H1 (cell line): ENCODE data around the gene CHD5. TPM values are rescaled to one million over a fixed set of nuclear protein-coding genes. Genes with fewer than 3 reads are reported as not detected.

Source experiments
- CTCF ChIA-PET: fragments of 300-600 bp; sonication (Branson Sonifier 250); formaldehyde crosslinking; loops from one replicate; lab custom pipeline; 2021; ENCODE audit not compliant: partially characterized antibody; lab: Charles Lee
- POLR2A ChIA-PET: fragments of 300-600 bp; sonication (Branson Sonifier 250); formaldehyde crosslinking; loops from one replicate; lab custom pipeline; 2021; ENCODE audit warnings: inconsistent platforms; ENCODE audit not compliant: partially characterized antibody; lab: Charles Lee
- DNase-seq, 2 experiments: peaks; one replicate each; pipeline versions ENCODE4 v3.0.0 to v3.0.0-alpha.2; 2010 to 2022; ENCODE audit warnings: low spot score in 2 of 2, low read depth in 1 of 2, mixed read lengths in 1 of 2
- FAIRE-seq: peaks from 2 replicates; lab custom pipeline; 2011; peaks lifted over from hg19 to GRCh38; lab: Jason Lieb, UNC
- H2AFZ ChIP-seq: 2 replicates; pipeline ENCODE4 v1.8.1; 2012; ENCODE audit warnings: low read length, inconsistent platforms
- H2AK5ac ChIP-seq: 2 replicates; pipeline ENCODE4 v1.6.1; 2013; ENCODE audit warnings: low read depth, low read length
- H2BK120ac ChIP-seq: replicated peaks from 2 replicates; pipeline ENCODE3; 2013; ENCODE audit warnings: low read depth, low read length, inconsistent platforms
- H2BK12ac ChIP-seq: 2 replicates; pipeline ENCODE4 v1.6.1; 2013; ENCODE audit warnings: low read depth, low read length
- H2BK15ac ChIP-seq: 2 replicates; pipeline ENCODE4 v1.6.1; 2013; ENCODE audit warnings: low read length
- H2BK20ac ChIP-seq: 2 replicates; pipeline ENCODE4 v1.6.1; 2013; ENCODE audit warnings: low read length
- H2BK5ac ChIP-seq: 2 replicates; pipeline ENCODE4 v1.6.1; 2013; ENCODE audit warnings: low read depth, low read length
- H3K14ac ChIP-seq: 2 replicates; pipeline ENCODE4 v1.6.1; 2013; ENCODE audit warnings: inconsistent platforms; ENCODE audit not compliant: insufficient read length
- H3K18ac ChIP-seq: 2 replicates; pipeline ENCODE4 v1.6.1; 2013; ENCODE audit warnings: low read length; ENCODE audit errors: extremely low read depth
- H3K23ac ChIP-seq: 2 replicates; pipeline ENCODE4 v1.6.1; 2013; ENCODE audit warnings: inconsistent platforms; ENCODE audit not compliant: insufficient read length
- H3K23me2 ChIP-seq: 2 replicates; pipeline ENCODE4 v1.6.1; 2013; ENCODE audit warnings: low read depth, low read length
- H3K27ac ChIP-seq: 2 replicates; pipeline ENCODE4 v1.6.1; 2011; ENCODE audit warnings: low read depth, low read length, inconsistent platforms
- H3K27me3 ChIP-seq, 4 experiments: replicated peaks in 1 of 4; 1 replicate in 1 of 4; 2 replicates in 3 of 4; pipeline versions ENCODE4 v1.6.1 to v1.8.1; 2011 to 2013; ENCODE audit warnings: low read length in 3 of 4, mild to moderate bottlenecking in 3 of 4, inconsistent platforms in 2 of 4, mixed read lengths in 2 of 4, moderate library complexity in 1 of 4; ENCODE audit not compliant: control insufficient read depth in 3 of 4, insufficient read depth in 3 of 4; ENCODE audit errors: extremely low read depth in 1 of 4
- H3K36me3 ChIP-seq, 4 experiments: 2 replicates each; pipeline versions ENCODE4 v1.6.1 to v1.8.1; 2011 to 2013; ENCODE audit warnings: mild to moderate bottlenecking in 4 of 4, low read length in 3 of 4, moderate library complexity in 2 of 4, control low read depth in 1 of 4, inconsistent platforms in 1 of 4; ENCODE audit not compliant: insufficient read depth in 4 of 4, control insufficient read depth in 2 of 4
- H3K4ac ChIP-seq: replicated peaks from 2 replicates; pipeline ENCODE3; 2013; ENCODE audit warnings: low read length, low read depth, mixed read lengths, inconsistent platforms; ENCODE audit not compliant: insufficient read length
- H3K4me1 ChIP-seq, 4 experiments: replicated peaks in 1 of 4; 1 replicate in 1 of 4; 2 replicates in 3 of 4; pipeline versions ENCODE4 v1.6.1 to v1.8.1; 2011 to 2013; ENCODE audit warnings: low read length in 3 of 4, inconsistent platforms in 2 of 4, mixed read lengths in 1 of 4; ENCODE audit not compliant: insufficient read depth in 4 of 4, control insufficient read depth in 3 of 4
- H3K4me2 ChIP-seq, 2 experiments: 2 replicates each; pipeline versions ENCODE4 v1.6.1 to v1.8.1; 2011 to 2013; ENCODE audit warnings: low read depth in 2 of 2, low read length in 2 of 2, control low read depth in 1 of 2, inconsistent platforms in 1 of 2, mild to moderate bottlenecking in 1 of 2; ENCODE audit not compliant: insufficient read depth in 1 of 2
- H3K4me3 ChIP-seq, 4 experiments: fragments of 200-600, 300-600 bp in 1 of 4; sonication (generic), shearing (Covaris generic), sonication (Bioruptor Twin) in 1 of 4; 2 replicates each; pipeline versions ENCODE4 v1.5.1 to v1.8.1; 2011 to 2016; ENCODE audit warnings: low read length in 4 of 4, low read depth in 3 of 4, control low read depth in 2 of 4, inconsistent platforms in 2 of 4, mild to moderate bottlenecking in 2 of 4, mixed read lengths in 1 of 4, moderate library complexity in 1 of 4; ENCODE audit not compliant: insufficient read depth in 2 of 4; ENCODE audit errors: extremely low read depth in 1 of 4
- H3K56ac ChIP-seq: replicated peaks from 2 replicates; pipeline ENCODE3; 2013; ENCODE audit warnings: low read depth, mild to moderate bottlenecking, mixed read lengths, low read length, inconsistent platforms; ENCODE audit not compliant: insufficient read length
- H3K79me1 ChIP-seq: 2 replicates; pipeline ENCODE4 v1.6.1; 2013; ENCODE audit warnings: low read depth, low read length, control low read depth
- H3K79me2 ChIP-seq, 2 experiments: 2 replicates each; pipeline versions ENCODE4 v1.6.1 to v1.8.1; 2012 to 2013; ENCODE audit warnings: low read length in 2 of 2, mild to moderate bottlenecking in 2 of 2, inconsistent platforms in 1 of 2; ENCODE audit not compliant: insufficient read depth in 2 of 2, control insufficient read depth in 1 of 2
- H3K9ac ChIP-seq, 4 experiments: replicated peaks in 1 of 4; 1 replicate in 1 of 4; 2 replicates in 3 of 4; pipeline versions ENCODE4 v1.6.1 to v1.8.1; 2011 to 2013; ENCODE audit warnings: low read depth in 3 of 4, low read length in 3 of 4, control low read depth in 2 of 4, mild to moderate bottlenecking in 2 of 4, moderate library complexity in 2 of 4, inconsistent platforms in 1 of 4; ENCODE audit errors: extremely low read depth in 1 of 4
- H3K9me3 ChIP-seq, 2 experiments: 2 replicates each; pipeline versions ENCODE4 v1.6.1 to v1.8.1; 2012 to 2013; ENCODE audit warnings: mild to moderate bottlenecking in 2 of 2, moderate library complexity in 2 of 2, control low read depth in 1 of 2, inconsistent platforms in 1 of 2, low read depth in 1 of 2, low read length in 1 of 2, mixed read lengths in 1 of 2; ENCODE audit not compliant: insufficient read depth in 2 of 2
- H4K20me1 ChIP-seq, 2 experiments: replicated peaks in 1 of 2; 2 replicates each; pipeline versions ENCODE3 to v1.8.1; 2011 to 2013; ENCODE audit warnings: inconsistent platforms in 2 of 2, low read length in 2 of 2, mild to moderate bottlenecking in 1 of 2; ENCODE audit not compliant: insufficient read depth in 2 of 2, control insufficient read depth in 1 of 2
- H4K5ac ChIP-seq: 2 replicates; pipeline ENCODE4 v1.6.1; 2013; ENCODE audit warnings: low read length, low read depth, mixed read lengths, inconsistent platforms; ENCODE audit not compliant: insufficient read length
- H4K8ac ChIP-seq: 2 replicates; pipeline ENCODE4 v1.8.0; 2013; ENCODE audit warnings: mild to moderate bottlenecking, moderate library complexity, low read length, inconsistent platforms; ENCODE audit not compliant: insufficient read depth; ENCODE audit errors: extremely low read depth
- H4K91ac ChIP-seq: replicated peaks from 2 replicates; pipeline ENCODE3; 2013; ENCODE audit warnings: low read length, mixed read lengths, inconsistent platforms; ENCODE audit not compliant: insufficient read length
- CHD2 ChIP-seq: IDR thresholded peaks from 2 replicates; pipeline ENCODE4 v1.6.1; 2012; ENCODE audit warnings: low read length, improper control_type of control experiment
- JUN ChIP-seq: IDR thresholded peaks from 2 replicates; pipeline ENCODE4 v1.6.1; 2011; ENCODE audit warnings: low read depth, mild to moderate bottlenecking, improper control_type of control experiment, low read length
- JUND ChIP-seq: IDR thresholded peaks from 2 replicates; pipeline ENCODE4 v1.6.1; 2011; ENCODE audit warnings: mild to moderate bottlenecking, improper control_type of control experiment, low read length
- POU5F1 ChIP-seq: IDR thresholded peaks from 2 replicates; pipeline ENCODE4 v1.6.1; 2011; ENCODE audit warnings: low read depth, mild to moderate bottlenecking, low read length, moderate library complexity
- RAD21 ChIP-seq, 2 experiments: IDR thresholded peaks in 1 of 2; conservative IDR thresholded peaks in 1 of 2; 2 replicates each; pipeline ENCODE4 v1.6.1; 2011; ENCODE audit warnings: low read depth in 2 of 2, low read length in 2 of 2, improper control_type of control experiment in 1 of 2, inconsistent platforms in 1 of 2, mild to moderate bottlenecking in 1 of 2, moderate library complexity in 1 of 2
- SIN3A ChIP-seq, 2 experiments: IDR thresholded peaks in 1 of 2; conservative IDR thresholded peaks in 1 of 2; 2 replicates each; pipeline ENCODE4 v1.6.1; 2011 to 2012; ENCODE audit warnings: low read length in 2 of 2, improper control_type of control experiment in 1 of 2, low read depth in 1 of 2, mild to moderate bottlenecking in 1 of 2
- SIX5 ChIP-seq: IDR thresholded peaks from 2 replicates; pipeline ENCODE4 v1.6.1; 2011; ENCODE audit warnings: mild to moderate bottlenecking, low read depth, low read length
- SP1 ChIP-seq: IDR thresholded peaks from 2 replicates; pipeline ENCODE4 v1.6.1; 2011; ENCODE audit warnings: low read depth, low read length
- SP2 ChIP-seq: IDR thresholded peaks from 2 replicates; pipeline ENCODE4 v1.6.1; 2012; ENCODE audit warnings: mild to moderate bottlenecking, low read length, inconsistent platforms
- SP4 ChIP-seq: IDR thresholded peaks from 2 replicates; pipeline ENCODE4 v1.6.1; 2012; ENCODE audit warnings: low read length, inconsistent platforms
- SUZ12 ChIP-seq: fragments of 200-600 bp; sonication (generic); IDR thresholded peaks from 2 replicates; pipeline ENCODE4 v1.6.1; 2012; ENCODE audit warnings: mild to moderate bottlenecking, inconsistent platforms, low read length, moderate library complexity, mixed read lengths
- WGBS, 2 experiments: shearing (Covaris generic) in 1 of 2; methylation state at CpG; one replicate each; pipeline versions ENCODE4 v1.1.6 to v1.1.7; 2013 to 2015; ENCODE audit warnings: low lambda C conversion rate in 2 of 2, mixed read lengths in 2 of 2, inconsistent platforms in 1 of 2, low coverage in 1 of 2, missing lambda C conversion rate in 1 of 2; ENCODE audit not compliant: insufficient replicate concordance in 2 of 2, insufficient coverage in 1 of 2, insufficient read length in 1 of 2; ENCODE audit errors: extremely low coverage in 1 of 2, missing lambda C conversion rate in 1 of 2; 5-methylcytosine and 5-hydroxymethylcytosine counted together
- polyA plus RNA-seq, 7 experiments: library from polyadenylated mRNA; depleted of rRNA in 3 of 7; stranded (reverse) in 5 of 7; unstranded in 2 of 7; fragments of >200 nt in 5 of 7; fragments of 200-250 nt in 2 of 7; gene quantifications; 1 replicate in 5 of 7; 2 replicates in 1 of 7; 4 replicates in 1 of 7; pipeline versions ENCODE4 v1.2.1 to v1.2.3, GENCODE V29; 2011 to 2013; ENCODE audit warnings: missing spikeins in 2 of 7, mixed read lengths in 2 of 7
- total RNA-seq: library from RNA; stranded (reverse); fragmentation: NEBNext Ultra II Directional; extraction: Animal tissue kit (Norgen Biotek cat#: 25700); gene quantifications from 2 replicates; pipeline ENCODE4 v1.2.1, GENCODE V29; 2021
- TF ChIP-seq, protein P1 (sequence below), 3 experiments: IDR thresholded peaks; 1 replicate in 2 of 3; 2 replicates in 1 of 3; pipeline versions ENCODE4 v1.5.1 to v1.6.1; 2011; ENCODE audit warnings: low read length in 3 of 3, mild to moderate bottlenecking in 3 of 3, inconsistent platforms in 2 of 3, low read depth in 1 of 3, moderate library complexity in 1 of 3; ENCODE audit not compliant: insufficient read depth in 1 of 3; ENCODE audit errors: control extremely low read depth in 1 of 3

Gene CHD5
- total and polyA plus RNA-seq, 2 of the 8 experiments (the other 6 are each of a cell fraction or from before 2014, with no cell fraction given) = 0.42 to 1.8 TPM

- TF ChIP-seq JUN (no peak), SUZ12 (no peak), POU5F1 (no peak), CHD2 (no peak), SIX5 (no peak), JUND (no peak), SP1 (no peak), SIN3A (conservative IDR thresholded peaks at IDR 0.05 in 1 of 2, IDR thresholded peaks at IDR 0.05 in 1 of 2; ENCODE audit: low read depth in 1 of 2, low read length in 2 of 2) (no peak), SP2 (no peak), RAD21 (IDR thresholded peaks at IDR 0.05 in 1 of 2, conservative IDR thresholded peaks at IDR 0.05 in 1 of 2; ENCODE audit: low read depth in 2 of 2, low read length in 2 of 2) (no peak), SP4 (no peak)
- TF ChIP-seq, protein P1, sequence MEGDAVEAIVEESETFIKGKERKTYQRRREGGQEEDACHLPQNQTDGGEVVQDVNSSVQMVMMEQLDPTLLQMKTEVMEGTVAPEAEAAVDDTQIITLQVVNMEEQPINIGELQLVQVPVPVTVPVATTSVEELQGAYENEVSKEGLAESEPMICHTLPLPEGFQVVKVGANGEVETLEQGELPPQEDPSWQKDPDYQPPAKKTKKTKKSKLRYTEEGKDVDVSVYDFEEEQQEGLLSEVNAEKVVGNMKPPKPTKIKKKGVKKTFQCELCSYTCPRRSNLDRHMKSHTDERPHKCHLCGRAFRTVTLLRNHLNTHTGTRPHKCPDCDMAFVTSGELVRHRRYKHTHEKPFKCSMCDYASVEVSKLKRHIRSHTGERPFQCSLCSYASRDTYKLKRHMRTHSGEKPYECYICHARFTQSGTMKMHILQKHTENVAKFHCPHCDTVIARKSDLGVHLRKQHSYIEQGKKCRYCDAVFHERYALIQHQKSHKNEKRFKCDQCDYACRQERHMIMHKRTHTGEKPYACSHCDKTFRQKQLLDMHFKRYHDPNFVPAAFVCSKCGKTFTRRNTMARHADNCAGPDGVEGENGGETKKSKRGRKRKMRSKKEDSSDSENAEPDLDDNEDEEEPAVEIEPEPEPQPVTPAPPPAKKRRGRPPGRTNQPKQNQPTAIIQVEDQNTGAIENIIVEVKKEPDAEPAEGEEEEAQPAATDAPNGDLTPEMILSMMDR (IDR thresholded peaks at IDR 0.05; ENCODE audit: control extremely low read depth in 1 of 3, insufficient read depth in 1 of 3, low read depth in 1 of 3, low read length in 3 of 3) = no peak
- TF ChIP-seq, all 59 proteins: peak for 0
- Histone ChIP-seq H3K23ac (no peak overlapping the region), H2BK20ac (no peak overlapping the region), H3K9me3 (no peaks in the 10 kb centered on the region), H4K8ac (no peak overlapping the region), H2AK5ac (no peak overlapping the region), H3K4ac (no peak overlapping the region), H3K56ac (no peak overlapping the region), H3K79me2 (no peaks in the 10 kb centered on the region), H4K5ac (no peak overlapping the region), H3K18ac (no peak overlapping the region), H2BK5ac (no peak overlapping the region), H3K27me3 (no peaks in the 10 kb centered on the region), H3K23me2 (no peaks in the 10 kb centered on the region; the same call in 1 of the 2 replicates), H3K4me1 (no peaks in the 10 kb centered on the region; a peak in 1 of 7 replicates), H3K4me3 (no peak overlapping the region), H3K14ac (no peak overlapping the region), H2AFZ (no peak overlapping the region), H2BK15ac (no peak overlapping the region), H3K4me2 (no peak overlapping the region), H2BK12ac (no peak overlapping the region), H4K20me1 (peaks cover 0 to 1% of the 10 kb centered on the region in 2 experiments), H3K9ac (no peak overlapping the region), H3K36me3 (no peaks in the 10 kb centered on the region), H3K79me1 (no peaks in the 10 kb centered on the region), H3K27ac (no peak overlapping the region), H2BK120ac (no peak overlapping the region), H4K91ac (no peak overlapping the region)
- FAIRE-seq = no peak
- ChIA-PET POLR2A (no interaction called here), CTCF (interaction anchor here (1.1 to 4.7 kb wide), 5 partner anchors 10 to 70 kb away, joined by 3 to 19 read pairs (median 3); no protein-coding TSS in a partner anchor)
- 89% methylated on average over 9 of the region's 10 CpGs; no CpG with 5 or more reads in 1 of the 2 experiments for WGBS, 2 experiments
- no peak for DNase-seq
These were observed 87.9 kb downstream of the CHD5 start for GRCh38 chr1:6092211-6092610.
